ENCODE measurements around the gene IL4.

Gene IL4

DNA sequence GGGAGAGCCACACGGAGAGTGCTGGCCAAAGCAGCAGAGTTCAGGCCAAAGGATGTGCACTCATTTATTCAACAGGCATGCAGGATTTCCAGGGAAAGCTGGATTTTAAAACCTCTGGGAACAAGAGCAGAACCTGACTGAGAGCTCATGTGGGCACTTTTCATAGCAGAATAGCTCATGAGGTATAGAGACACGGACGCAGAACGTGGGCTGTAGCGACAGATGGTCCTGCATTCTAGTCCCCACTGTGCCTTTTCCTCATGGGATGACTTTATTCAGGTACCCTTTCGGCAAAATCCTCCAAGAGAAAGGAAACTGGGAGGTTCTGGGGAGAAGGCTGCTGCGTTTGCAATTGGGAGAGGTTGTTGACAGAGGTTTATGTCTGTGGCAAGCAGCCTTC, 5.4 kb downstream of the IL4 start:
- Histone ChIP-seq H3K4me2 (ENCODE audit: low read depth, low read length, poor library complexity, severe bottlenecking) (no peak overlapping the region), H3K9me2 (replicated peaks; ENCODE audit: insufficient read depth, low read length) (no peaks in the 10 kb centered on the region), H3K9me3 (ENCODE audit: insufficient read depth, low read length) (no peaks in the 10 kb centered on the region), H3K79me2 (ENCODE audit: insufficient read depth, low read length) (no peaks in the 10 kb centered on the region), H3F3A (ENCODE audit: insufficient read depth) (no peaks in the 10 kb centered on the region), H3K9ac (ENCODE audit: low read length) (no peak overlapping the region), H3K36me3 (ENCODE audit: low read length) (no peaks in the 10 kb centered on the region), H4K20me1 (ENCODE audit: low read depth, low read length) (no peaks in the 10 kb centered on the region), H3K27ac (ENCODE audit: low read depth, low read length) (no peak overlapping the region), H3K4me3 (ENCODE audit: insufficient read depth, low read length, poor library complexity, severe bottlenecking) (no peak overlapping the region), H2AFZ (ENCODE audit: low read depth, low read length, severe bottlenecking) (no peak overlapping the region), H3K27me3 (ENCODE audit: low read length) (no peaks in the 10 kb centered on the region)
- TF ChIP-seq EZH2phosphoT487 (conservative IDR thresholded peaks at IDR 0.05; ENCODE audit: low read length) (no peak), CTCF (IDR thresholded peaks at IDR 0.05; ENCODE audit: insufficient read depth, low read length, poor library complexity, severe bottlenecking) (no peak)

DNA sequence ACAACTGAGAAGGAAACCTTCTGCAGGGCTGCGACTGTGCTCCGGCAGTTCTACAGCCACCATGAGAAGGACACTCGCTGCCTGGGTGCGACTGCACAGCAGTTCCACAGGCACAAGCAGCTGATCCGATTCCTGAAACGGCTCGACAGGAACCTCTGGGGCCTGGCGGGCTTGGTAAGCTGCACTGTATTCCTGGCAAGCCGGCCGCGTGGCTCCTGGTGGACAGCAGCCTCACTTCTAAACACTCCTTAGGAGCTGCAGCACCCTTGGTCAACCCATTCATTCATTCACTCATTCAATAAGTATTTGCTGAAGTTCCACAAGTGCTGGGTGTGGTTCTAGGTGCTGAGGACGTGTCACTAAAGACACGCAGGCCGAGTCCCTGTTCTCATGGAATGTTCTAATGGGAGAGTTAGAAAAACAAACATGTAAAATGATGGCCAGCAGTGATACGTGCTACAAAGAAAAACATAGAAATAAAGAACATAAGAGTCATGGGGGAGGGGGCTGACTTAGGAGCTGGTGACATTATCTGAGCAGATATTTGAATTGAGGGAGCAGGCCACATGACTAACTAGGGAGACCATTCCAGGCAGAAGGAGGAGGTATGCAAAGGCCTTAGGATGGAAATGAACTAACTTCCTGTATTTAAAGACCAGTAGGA, 6.1 kb downstream of the IL4 start:
- Histone ChIP-seq H2AFZ (ENCODE audit: low read depth, low read length, severe bottlenecking) (no peak overlapping the region), H3K36me3 (ENCODE audit: low read length) (no peaks in the 10 kb centered on the region), H3K9ac (ENCODE audit: low read length) (no peak overlapping the region), H3K27ac (ENCODE audit: low read depth, low read length) (no peak overlapping the region), H3F3A (ENCODE audit: insufficient read depth) (no peaks in the 10 kb centered on the region), H3K79me2 (ENCODE audit: insufficient read depth, low read length) (no peaks in the 10 kb centered on the region), H3K9me2 (replicated peaks; ENCODE audit: insufficient read depth, low read length) (no peaks in the 10 kb centered on the region), H3K9me3 (ENCODE audit: insufficient read depth, low read length) (no peaks in the 10 kb centered on the region), H3K4me3 (ENCODE audit: insufficient read depth, low read length, poor library complexity, severe bottlenecking) (no peak overlapping the region), H3K27me3 (ENCODE audit: low read length) (no peaks in the 10 kb centered on the region), H3K4me2 (ENCODE audit: low read depth, low read length, poor library complexity, severe bottlenecking) (no peak overlapping the region), H4K20me1 (ENCODE audit: low read depth, low read length) (no peaks in the 10 kb centered on the region)
- TF ChIP-seq EZH2phosphoT487 (conservative IDR thresholded peaks at IDR 0.05; ENCODE audit: low read length) (no peak), CTCF (IDR thresholded peaks at IDR 0.05; ENCODE audit: insufficient read depth, low read length, poor library complexity, severe bottlenecking) (no peak)

- no peak overlapping the region for H3K4me2 ChIP-seq (ENCODE audit: low read depth, low read length, poor library complexity, severe bottlenecking)
- no peaks in the 10 kb centered on the region for H3K79me2 ChIP-seq (ENCODE audit: insufficient read depth, low read length)
- no peak overlapping the region for H3K9ac ChIP-seq (ENCODE audit: low read length)
- TF ChIP-seq CTCF (IDR thresholded peaks at IDR 0.05; ENCODE audit: insufficient read depth, low read length, poor library complexity, severe bottlenecking) = no peak
- H3K9me3 ChIP-seq (ENCODE audit: insufficient read depth, low read length) = no peaks in the 10 kb centered on the region
- no peaks in the 10 kb centered on the region for H4K20me1 ChIP-seq (ENCODE audit: low read depth, low read length)
- no peak overlapping the region for H2AFZ ChIP-seq (ENCODE audit: low read depth, low read length, severe bottlenecking)
- H3K4me3 ChIP-seq (ENCODE audit: insufficient read depth, low read length, poor library complexity, severe bottlenecking) = no peak overlapping the region
- no peaks in the 10 kb centered on the region for H3K9me2 ChIP-seq (replicated peaks; ENCODE audit: insufficient read depth, low read length)
- no peak overlapping the region for H3K27ac ChIP-seq (ENCODE audit: low read depth, low read length)
- H3F3A ChIP-seq (ENCODE audit: insufficient read depth) = no peaks in the 10 kb centered on the region
- H3K27me3 ChIP-seq (ENCODE audit: low read length) = no peaks in the 10 kb centered on the region
- H3K36me3 ChIP-seq (ENCODE audit: low read length) = no peaks in the 10 kb centered on the region
These were observed 7.1 kb downstream of the IL4 start for GRCh38 chr5:132680780-132681475.

Measured in SU-DHL-6 (cell line).